Stomach (tissue), 4 donors: ENCODE measurements around the gene FAM124A.

Source experiments
- CTCF ChIP-seq, 7 experiments: fragments of 450-650 bp in 4 of 7; fragments of 200-600 bp in 3 of 7; sonication (generic) in 3 of 7; IDR thresholded peaks; one replicate each; pipeline ENCODE4 v1.5.1; 2016 to 2019; ENCODE audit warnings: antibody characterized with exemption in 7 of 7, control low read depth in 2 of 7, mild to moderate bottlenecking in 1 of 7
- EP300 ChIP-seq: sonication (generic); formaldehyde crosslinking; IDR thresholded peaks from one replicate; pipeline ENCODE4 v1.6.1; 2017; ENCODE audit warnings: antibody characterized with exemption
- POLR2A ChIP-seq, 4 donors: fragments of 450-650 bp; IDR thresholded peaks; one replicate each; pipeline ENCODE4 v1.6.1; 2016; ENCODE audit warnings: antibody characterized with exemption in 4 of 4, control low read depth in 2 of 4, mild to moderate bottlenecking in 1 of 4, moderate library complexity in 1 of 4
- POLR2AphosphoS5 ChIP-seq, 3 donors: sonication (generic); formaldehyde crosslinking; IDR thresholded peaks; one replicate each; pipeline ENCODE4 v1.6.1; 2016; ENCODE audit warnings: antibody characterized with exemption in 3 of 3

- TF ChIP-seq POLR2AphosphoS5 (IDR thresholded peaks at IDR 0.05) (no peak), CTCF (IDR thresholded peaks at IDR 0.05) (no peak), POLR2A (IDR thresholded peaks at IDR 0.05) (no peak), EP300 (no peak)
These were observed 81.7 kb downstream of the FAM124A start for GRCh38 chr13:51303882-51304281.
